OCI-LY7 (cell line): Measurements from ENCODE around the gene SEC24B. TPM values are rescaled to one million over a fixed set of nuclear protein-coding genes. Genes with fewer than 3 reads are reported as not detected.
"Not testable (repeated sequence)": the region's sequence is repeated elsewhere in the genome, so short reads cannot be mapped to it uniquely, and the experiment has no call there.

ENCODE experiments used
- BruUV-seq: library from RNA; stranded (reverse); fragments of 400-500 nt; replicated peaks from 2 replicates; lab custom pipeline; 2021; lab: Mats Ljungman, UMichigan
- CTCF ChIA-PET: fragments of 300-600 bp; sonication (Branson Sonifier 250); formaldehyde crosslinking; loops from one replicate; lab custom pipeline; 2022; ENCODE audit warnings: antibody characterized with exemption; ENCODE audit not compliant: unreplicated experiment; lab: Charles Lee
- POLR2A ChIA-PET: fragments of 300-600 bp; sonication (Branson Sonifier 250); formaldehyde crosslinking; loops from one replicate; lab custom pipeline; 2022; ENCODE audit warnings: antibody characterized with exemption; lab: Charles Lee
- DNase-seq: peaks from one replicate; pipeline ENCODE4 v3.0.0-alpha.2; 2015; ENCODE audit warnings: low spot score
- H2AFZ ChIP-seq: fragments of 200-600 bp; sonication (generic), shearing (Covaris generic); 2 replicates; pipeline ENCODE4 v1.6.1; 2014; ENCODE audit warnings: mild to moderate bottlenecking, antibody characterized with exemption, low read length, moderate library complexity
- H3K27ac ChIP-seq: fragments of 200-600 bp; sonication (generic); 2 replicates; pipeline ENCODE4 v1.5.1; 2014; ENCODE audit warnings: mixed run types, low read depth, mild to moderate bottlenecking, moderate library complexity, low read length, inconsistent platforms; ENCODE audit not compliant: poor library complexity, severe bottlenecking
- H3K36me3 ChIP-seq: fragments of 200-600 bp; sonication (generic); 2 replicates; pipeline ENCODE4 v1.6.1; 2014; ENCODE audit warnings: mild to moderate bottlenecking, antibody characterized with exemption, low read length, moderate library complexity, mixed read lengths; ENCODE audit not compliant: insufficient read depth
- H3K4me1 ChIP-seq: fragments of 200-600 bp; sonication (generic); 2 replicates; pipeline ENCODE4 v1.5.1; 2014; ENCODE audit warnings: mild to moderate bottlenecking, low read length; ENCODE audit not compliant: insufficient read depth, poor library complexity, severe bottlenecking
- H3K4me2 ChIP-seq: fragments of 200-600 bp; sonication (generic); 2 replicates; pipeline ENCODE4 v1.6.1; 2014; ENCODE audit warnings: mild to moderate bottlenecking, low read length
- H3K4me3 ChIP-seq: fragments of 200-600 bp; sonication (generic); 2 replicates; pipeline ENCODE4 v1.5.1; 2014; ENCODE audit warnings: mild to moderate bottlenecking, low read depth, low read length; ENCODE audit not compliant: poor library complexity, severe bottlenecking
- H3K79me2 ChIP-seq: fragments of 200-600 bp; sonication (generic); 2 replicates; pipeline ENCODE4 v1.6.1; 2016; ENCODE audit warnings: low read depth, mild to moderate bottlenecking, low read length, moderate library complexity, mixed read lengths; ENCODE audit not compliant: insufficient read depth
- H3K9me2 ChIP-seq: fragments of 200-600 bp; sonication (generic); 2 replicates; pipeline ENCODE4 v1.6.1; 2016; ENCODE audit warnings: mild to moderate bottlenecking, low read length, mixed read lengths; ENCODE audit not compliant: insufficient read depth
- H3K9me3 ChIP-seq: fragments of 200-600 bp; sonication (generic); 2 replicates; pipeline ENCODE4 v1.6.1; 2014; ENCODE audit warnings: mild to moderate bottlenecking, mixed run types, low read length, mixed read lengths
- H4K20me1 ChIP-seq: fragments of 200-600 bp; sonication (generic); 2 replicates; pipeline ENCODE4 v1.6.1; 2014; ENCODE audit warnings: mild to moderate bottlenecking, antibody characterized with exemption, low read length, moderate library complexity, mixed read lengths; ENCODE audit not compliant: insufficient read depth
- EZH2phosphoT487 ChIP-seq: fragments of 200-600 bp; sonication (generic); IDR thresholded peaks from 2 replicates; pipeline ENCODE4 v1.6.1; 2018; ENCODE audit warnings: low read depth, borderline replicate concordance, mild to moderate bottlenecking, mixed run types, antibody characterized with exemption, low read length, moderate library complexity, mixed read lengths
- intact Hi-C: fragments of 100-400 bp; cut with micrococcal nuclease; formaldehyde crosslinking; loops from one replicate; pipeline ENCODE4 v1.10.0; 2022; ENCODE audit not compliant: unreplicated experiment
- total RNA-seq, 2 experiments: library from RNA; depleted of rRNA in 1 of 2; stranded (reverse); fragments of >200 nt in 1 of 2; shearing (Covaris generic) in 1 of 2; gene quantifications; 2 replicates each; pipeline ENCODE4 v1.2.3, GENCODE V29; 2014 to 2022
- TF ChIP-seq, protein P1 (sequence below): fragments of 200-600 bp; sonication (generic); conservative IDR thresholded peaks from 2 replicates; pipeline ENCODE4 v1.5.1; 2014; ENCODE audit warnings: mild to moderate bottlenecking, antibody characterized with exemption, low read length, moderate library complexity, mixed read lengths

SEC24B gene
- total RNA-seq, 2 experiments from 2014 or later = 13.1 to 26.3 TPM

DNA sequence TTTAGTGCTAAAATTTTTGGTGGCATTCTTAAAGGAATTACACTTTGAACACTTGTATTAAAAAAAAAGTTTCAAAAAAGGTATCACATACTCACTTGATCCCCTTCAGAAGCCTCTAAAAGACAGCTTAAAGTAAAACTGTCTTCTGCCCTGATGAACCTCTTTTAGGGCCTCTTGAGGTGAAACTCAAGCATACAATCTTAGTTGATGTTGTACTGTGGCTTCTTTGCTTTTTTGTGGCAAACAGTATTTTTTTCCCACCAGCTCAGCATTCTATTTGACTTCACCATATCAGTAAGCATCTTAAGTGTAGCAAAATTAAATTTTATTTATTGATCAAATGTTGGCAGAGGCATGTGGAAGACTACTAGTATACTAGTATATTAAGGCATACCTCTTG, 13.7 kb downstream of the SEC24B start:
- ChIA-PET CTCF (no interaction called here), POLR2A (interaction anchor here (0.7 to 1.3 kb wide), 4 partner anchors 15 to 112 kb away, joined by 3 to 7 read pairs (median 4); no protein-coding TSS in a partner anchor)
- H3K79me2 ChIP-seq = peaks cover 61% of the 10 kb centered on the region
- peaks cover 2% of the 10 kb centered on the region; the same call in 1 of the 2 replicates for H3K9me3 ChIP-seq
- H3K27ac ChIP-seq = no peak overlapping the region
- H4K20me1 ChIP-seq = peaks cover 18% of the 10 kb centered on the region; the same call in 1 of the 2 replicates
- no peak for TF ChIP-seq EZH2phosphoT487
- TF ChIP-seq, protein P1, sequence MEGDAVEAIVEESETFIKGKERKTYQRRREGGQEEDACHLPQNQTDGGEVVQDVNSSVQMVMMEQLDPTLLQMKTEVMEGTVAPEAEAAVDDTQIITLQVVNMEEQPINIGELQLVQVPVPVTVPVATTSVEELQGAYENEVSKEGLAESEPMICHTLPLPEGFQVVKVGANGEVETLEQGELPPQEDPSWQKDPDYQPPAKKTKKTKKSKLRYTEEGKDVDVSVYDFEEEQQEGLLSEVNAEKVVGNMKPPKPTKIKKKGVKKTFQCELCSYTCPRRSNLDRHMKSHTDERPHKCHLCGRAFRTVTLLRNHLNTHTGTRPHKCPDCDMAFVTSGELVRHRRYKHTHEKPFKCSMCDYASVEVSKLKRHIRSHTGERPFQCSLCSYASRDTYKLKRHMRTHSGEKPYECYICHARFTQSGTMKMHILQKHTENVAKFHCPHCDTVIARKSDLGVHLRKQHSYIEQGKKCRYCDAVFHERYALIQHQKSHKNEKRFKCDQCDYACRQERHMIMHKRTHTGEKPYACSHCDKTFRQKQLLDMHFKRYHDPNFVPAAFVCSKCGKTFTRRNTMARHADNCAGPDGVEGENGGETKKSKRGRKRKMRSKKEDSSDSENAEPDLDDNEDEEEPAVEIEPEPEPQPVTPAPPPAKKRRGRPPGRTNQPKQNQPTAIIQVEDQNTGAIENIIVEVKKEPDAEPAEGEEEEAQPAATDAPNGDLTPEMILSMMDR = no peak
- BruUV-seq = no TSS peak
- H2AFZ ChIP-seq = no peak overlapping the region
- peaks cover 32% of the 10 kb centered on the region for H3K4me1 ChIP-seq
- H3K4me2 ChIP-seq = no peak overlapping the region
- H3K36me3 ChIP-seq = peaks cover 64% of the 10 kb centered on the region
- no peak overlapping the region for H3K4me3 ChIP-seq
- intact Hi-C loops = no loop called here
- no peaks in the 10 kb centered on the region for H3K9me2 ChIP-seq
- no peak for DNase-seq

DNA sequence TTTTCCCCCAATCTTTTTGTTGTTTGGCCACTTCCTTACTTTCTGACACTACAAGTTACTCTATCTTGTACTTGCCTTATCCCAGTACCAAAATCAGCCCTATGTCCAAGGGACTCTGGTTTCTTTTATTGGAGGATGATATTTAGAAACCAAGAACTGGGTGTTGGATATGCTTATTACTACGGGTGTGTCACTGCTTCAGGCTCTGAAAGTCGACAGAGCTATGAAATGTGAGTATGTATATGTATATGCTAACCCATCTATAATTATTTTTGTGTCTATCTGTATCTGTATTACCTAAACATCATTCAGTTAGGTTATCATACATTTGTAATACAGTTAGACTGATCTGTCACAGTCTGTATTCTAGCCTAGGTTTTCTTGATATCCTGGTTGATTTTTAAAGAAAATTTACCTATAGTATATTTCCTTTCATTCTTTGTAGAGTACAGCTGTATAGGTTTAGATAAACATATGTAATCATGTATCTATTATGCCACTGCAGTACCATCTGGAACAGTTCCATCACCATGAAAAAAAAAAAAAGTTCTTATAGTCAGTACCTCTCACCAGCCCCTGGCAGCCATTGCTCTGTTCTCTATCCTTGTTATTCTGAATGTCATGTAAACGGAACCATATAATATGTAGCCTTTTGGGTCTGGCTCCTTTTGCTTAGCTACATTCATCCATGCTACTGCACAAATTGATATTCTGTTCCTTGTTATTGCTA, 18.1 kb downstream of the SEC24B start:
- H3K4me2 ChIP-seq = no peak overlapping the region
- TF ChIP-seq, protein P1 = no peak
- no peak for TF ChIP-seq EZH2phosphoT487
- intact Hi-C loops = no loop called here
- no peak overlapping the region for H2AFZ ChIP-seq
- ChIA-PET CTCF (no interaction called here), POLR2A (interaction anchor here (0.7 to 1.6 kb wide), 5 partner anchors 10 to 84 kb away, joined by 3 to 7 read pairs (median 3); no protein-coding TSS in a partner anchor)
- no TSS peak for BruUV-seq
- no peaks in the 10 kb centered on the region for H3K9me2 ChIP-seq
- H3K79me2 ChIP-seq = peaks cover 30% of the 10 kb centered on the region; the same call in 1 of the 2 replicates
- no peak for DNase-seq
- no peak overlapping the region for H3K4me3 ChIP-seq
- peaks cover 62% of the 10 kb centered on the region for H3K36me3 ChIP-seq
- H3K27ac ChIP-seq = no peak overlapping the region
- H3K9me3 ChIP-seq = peaks cover 5% of the 10 kb centered on the region; the same call in 1 of the 2 replicates
- peaks cover 8% of the 10 kb centered on the region for H3K4me1 ChIP-seq
- H4K20me1 ChIP-seq = no peaks in the 10 kb centered on the region

DNA sequence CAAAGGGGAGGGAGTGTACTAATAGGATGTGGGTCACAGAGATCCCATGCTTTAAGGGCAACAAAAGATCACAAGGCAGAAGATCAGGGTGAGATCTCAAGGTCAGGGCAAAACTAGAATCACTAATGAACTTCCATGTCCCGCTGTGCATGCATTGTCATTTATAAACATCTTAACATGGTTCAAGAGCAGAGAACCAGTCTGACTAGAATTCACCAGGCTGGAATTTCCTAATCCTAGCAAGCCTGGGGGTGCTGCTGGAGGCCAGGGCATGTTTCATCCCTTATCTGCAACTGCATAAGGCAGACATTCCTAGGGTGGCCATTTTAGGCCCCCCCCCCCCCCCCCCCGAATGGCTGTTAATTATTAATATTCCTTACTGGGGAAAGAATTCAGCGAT, 19.5 kb downstream of the SEC24B start:
- H3K79me2 ChIP-seq = peaks cover 24% of the 10 kb centered on the region; the same call in 1 of the 2 replicates
- H2AFZ ChIP-seq, H3K4me1 ChIP-seq, intact Hi-C loops, H3K4me2 ChIP-seq, H4K20me1 ChIP-seq, BruUV-seq, DNase-seq, POLR2A ChIA-PET, H3K4me3 ChIP-seq, H3K9me3 ChIP-seq, CTCF ChIA-PET, H3K27ac ChIP-seq, H3K9me2 ChIP-seq: not testable (repeated sequence)
- H3K36me3 ChIP-seq = peaks cover 52% of the 10 kb centered on the region
